ENCODE results near the gene CAB39. TPM values are rescaled to one million over a fixed set of nuclear protein-coding genes. Genes with fewer than 3 reads are reported as not detected.

The CAB39 gene
- total and polyA plus RNA-seq, 2 donors (not counting 1 experiment from before 2014, with no cell fraction given), result 21.7 to 75.7 TPM

DNA sequence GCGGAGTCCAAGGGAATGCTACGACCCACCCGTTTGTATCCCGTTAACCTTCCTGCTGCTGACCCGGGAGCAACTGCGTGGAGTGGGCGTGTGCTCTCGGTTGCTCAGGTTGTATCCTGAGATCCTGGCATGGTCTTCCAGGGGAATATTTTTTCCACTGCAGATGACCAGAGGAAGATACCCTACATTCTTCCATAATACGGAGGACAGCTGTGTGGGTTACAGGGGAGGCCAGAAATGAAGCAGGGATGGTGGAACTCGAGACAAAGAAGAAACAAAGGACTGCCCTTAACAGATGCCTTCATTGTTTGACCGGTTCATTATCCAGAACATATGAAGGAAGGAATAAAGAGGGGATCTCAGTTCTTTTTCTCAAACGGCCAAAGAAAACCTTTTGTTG lies 39.8 kb upstream of the CAB39 start:
- intact Hi-C loops (cut with micrococcal nuclease), result no loop called here
- no peak for TF ChIP-seq EZH2 (IDR thresholded peaks at IDR 0.05; ENCODE audit: borderline replicate concordance, insufficient read depth, low read depth, low read length, poor library complexity, severe bottlenecking)
- TF ChIP-seq, protein P1, sequence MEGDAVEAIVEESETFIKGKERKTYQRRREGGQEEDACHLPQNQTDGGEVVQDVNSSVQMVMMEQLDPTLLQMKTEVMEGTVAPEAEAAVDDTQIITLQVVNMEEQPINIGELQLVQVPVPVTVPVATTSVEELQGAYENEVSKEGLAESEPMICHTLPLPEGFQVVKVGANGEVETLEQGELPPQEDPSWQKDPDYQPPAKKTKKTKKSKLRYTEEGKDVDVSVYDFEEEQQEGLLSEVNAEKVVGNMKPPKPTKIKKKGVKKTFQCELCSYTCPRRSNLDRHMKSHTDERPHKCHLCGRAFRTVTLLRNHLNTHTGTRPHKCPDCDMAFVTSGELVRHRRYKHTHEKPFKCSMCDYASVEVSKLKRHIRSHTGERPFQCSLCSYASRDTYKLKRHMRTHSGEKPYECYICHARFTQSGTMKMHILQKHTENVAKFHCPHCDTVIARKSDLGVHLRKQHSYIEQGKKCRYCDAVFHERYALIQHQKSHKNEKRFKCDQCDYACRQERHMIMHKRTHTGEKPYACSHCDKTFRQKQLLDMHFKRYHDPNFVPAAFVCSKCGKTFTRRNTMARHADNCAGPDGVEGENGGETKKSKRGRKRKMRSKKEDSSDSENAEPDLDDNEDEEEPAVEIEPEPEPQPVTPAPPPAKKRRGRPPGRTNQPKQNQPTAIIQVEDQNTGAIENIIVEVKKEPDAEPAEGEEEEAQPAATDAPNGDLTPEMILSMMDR (IDR thresholded peaks at IDR 0.05), result no peak
- Histone ChIP-seq H3K36me3 (replicated peaks in 1 of 2; ENCODE audit: control extremely low read depth in 1 of 2, control insufficient read depth in 1 of 2, extremely low read depth in 1 of 2, insufficient read depth in 2 of 2, low read length in 1 of 2) (no peaks in the 10 kb centered on the region), H3K9me3 (ENCODE audit: control extremely low read depth in 1 of 3, control insufficient read depth in 2 of 3, insufficient read depth in 1 of 3, low read length in 2 of 3) (peaks cover 0 to 6% (median 0%) of the 10 kb centered on the region in 3 donors), H3K27me3 (replicated peaks in 1 of 4; ENCODE audit: control extremely low read depth in 1 of 4, control insufficient read depth in 3 of 4, insufficient read depth in 4 of 4, low read length in 3 of 4) (no peaks in the 10 kb centered on the region), H3K4me1 (ENCODE audit: control insufficient read depth in 2 of 2, insufficient read depth in 2 of 2, low read length in 2 of 2) (peaks cover 17 to 20% of the 10 kb centered on the region in 2 donors), H3K9ac (ENCODE audit: low read length) (no peak overlapping the region), H2AFZ (ENCODE audit: insufficient read depth, low read depth, low read length, poor library complexity, severe bottlenecking) (no peak overlapping the region), H3K4me3 (ENCODE audit: control extremely low read depth in 1 of 5, extremely low read depth in 1 of 5, insufficient read depth in 1 of 5, low read depth in 2 of 5, low read length in 4 of 5) (no peak overlapping the region), H3K79me2 (ENCODE audit: control insufficient read depth, insufficient read depth, low read length) (no peaks in the 10 kb centered on the region), H3K27ac (ENCODE audit: low read length in 2 of 2) (no peak overlapping the region), H3K4me2 (replicated peaks; ENCODE audit: low read depth, low read length, poor library complexity, severe bottlenecking) (no peak overlapping the region), H4K20me1 (ENCODE audit: control insufficient read depth, insufficient read depth, low read length, poor library complexity, severe bottlenecking) (no peaks in the 10 kb centered on the region)
- DNase-seq (no peak), ATAC-seq (ENCODE audit: low read depth) (no peak)
- CTCF ChIA-PET, result no interaction called here
- Mint-ChIP-seq H3K4me3 (no peak overlapping the region), H3K4me1 (peaks cover 19% of the 10 kb centered on the region), H3K27me3 (no peaks in the 10 kb centered on the region), H3K9me3 (ENCODE audit: insufficient read depth) (no peaks in the 10 kb centered on the region), H3K27ac (no peak overlapping the region)
- WGBS (ENCODE audit: insufficient coverage), result over 99% methylated on average over 8 of the region's 12 CpGs
- POLR2A ChIA-PET, result no interaction called here

DNA sequence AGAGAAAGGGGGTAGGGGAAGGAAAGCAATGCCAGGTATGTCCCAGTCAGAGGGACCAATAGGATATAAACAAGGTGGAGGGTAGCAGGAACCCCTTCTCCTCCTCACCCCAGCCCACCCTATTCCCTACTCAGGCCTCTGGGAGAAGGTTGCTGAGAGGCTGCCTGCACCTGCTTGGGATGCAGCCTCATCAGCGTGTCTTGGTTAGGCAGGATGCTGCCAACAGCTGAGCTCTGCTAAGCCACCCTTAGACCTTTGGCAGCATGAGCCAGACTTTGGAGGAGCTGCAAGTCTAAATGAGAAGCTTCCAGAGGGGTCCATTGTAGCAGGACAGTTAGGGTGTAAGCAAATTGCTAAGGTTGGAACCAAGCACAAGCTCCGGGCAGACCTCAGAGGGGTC lies 38.2 kb upstream of the CAB39 start:
- Mint-ChIP-seq H3K4me3 (no peak overlapping the region), H3K27ac (no peak overlapping the region), H3K4me1 (peaks cover 4% of the 10 kb centered on the region), H3K9me3 (ENCODE audit: insufficient read depth) (no peaks in the 10 kb centered on the region), H3K27me3 (no peaks in the 10 kb centered on the region)
- Histone ChIP-seq H3K79me2 (ENCODE audit: control insufficient read depth, insufficient read depth, low read length) (no peaks in the 10 kb centered on the region), H4K20me1 (ENCODE audit: control insufficient read depth, insufficient read depth, low read length, poor library complexity, severe bottlenecking) (no peaks in the 10 kb centered on the region), H3K27me3 (replicated peaks in 1 of 4; ENCODE audit: control extremely low read depth in 1 of 4, control insufficient read depth in 3 of 4, insufficient read depth in 4 of 4, low read length in 3 of 4) (no peaks in the 10 kb centered on the region), H3K27ac (ENCODE audit: low read length in 2 of 2) (no peak overlapping the region), H3K4me1 (ENCODE audit: control insufficient read depth in 2 of 2, insufficient read depth in 2 of 2, low read length in 2 of 2) (peaks cover 1 to 4% of the 10 kb centered on the region in 2 donors), H3K9me3 (ENCODE audit: control extremely low read depth in 1 of 3, control insufficient read depth in 2 of 3, insufficient read depth in 1 of 3, low read length in 2 of 3) (peaks cover 0 to 11% (median 0%) of the 10 kb centered on the region in 3 donors), H2AFZ (ENCODE audit: insufficient read depth, low read depth, low read length, poor library complexity, severe bottlenecking) (no peak overlapping the region), H3K4me2 (replicated peaks; ENCODE audit: low read depth, low read length, poor library complexity, severe bottlenecking) (no peak overlapping the region), H3K36me3 (replicated peaks in 1 of 2; ENCODE audit: control extremely low read depth in 1 of 2, control insufficient read depth in 1 of 2, extremely low read depth in 1 of 2, insufficient read depth in 2 of 2, low read length in 1 of 2) (no peaks in the 10 kb centered on the region), H3K9ac (ENCODE audit: low read length) (no peak overlapping the region), H3K4me3 (ENCODE audit: control extremely low read depth in 1 of 5, extremely low read depth in 1 of 5, insufficient read depth in 1 of 5, low read depth in 2 of 5, low read length in 4 of 5) (no peak overlapping the region)
- CTCF ChIA-PET, result no interaction called here
- TF ChIP-seq EZH2 (IDR thresholded peaks at IDR 0.05; ENCODE audit: borderline replicate concordance, insufficient read depth, low read depth, low read length, poor library complexity, severe bottlenecking), result no peak
- TF ChIP-seq, protein P1 (IDR thresholded peaks at IDR 0.05), result no peak
- intact Hi-C loops (cut with micrococcal nuclease), result no loop called here
- DNase-seq, result no peak
- ATAC-seq (ENCODE audit: low read depth), result no peak
- 100% methylated on average over 2 of the region's 2 CpGs for whole genome bisulfite sequencing (ENCODE audit: insufficient coverage)
- POLR2A ChIA-PET, result no interaction called here

All from B cell (primary cell).